C4-2B (cell line): ENCODE measurements around the gene MAN1A1.

Experiments
- H3K27ac ChIP-seq: fragments of 450-650 bp; 2 replicates; pipeline ENCODE4 v1.5.1; 2017
- ZFX ChIP-seq: fragments of 450-650 bp; IDR thresholded peaks from 2 replicates; pipeline ENCODE4 v1.6.1; 2017
- TF ChIP-seq, protein P1 (sequence below): fragments of 450-650 bp; conservative IDR thresholded peaks from 2 replicates; pipeline ENCODE4 v1.5.1; 2017; ENCODE audit warnings: mild to moderate bottlenecking

MAN1A1 gene

DNA sequence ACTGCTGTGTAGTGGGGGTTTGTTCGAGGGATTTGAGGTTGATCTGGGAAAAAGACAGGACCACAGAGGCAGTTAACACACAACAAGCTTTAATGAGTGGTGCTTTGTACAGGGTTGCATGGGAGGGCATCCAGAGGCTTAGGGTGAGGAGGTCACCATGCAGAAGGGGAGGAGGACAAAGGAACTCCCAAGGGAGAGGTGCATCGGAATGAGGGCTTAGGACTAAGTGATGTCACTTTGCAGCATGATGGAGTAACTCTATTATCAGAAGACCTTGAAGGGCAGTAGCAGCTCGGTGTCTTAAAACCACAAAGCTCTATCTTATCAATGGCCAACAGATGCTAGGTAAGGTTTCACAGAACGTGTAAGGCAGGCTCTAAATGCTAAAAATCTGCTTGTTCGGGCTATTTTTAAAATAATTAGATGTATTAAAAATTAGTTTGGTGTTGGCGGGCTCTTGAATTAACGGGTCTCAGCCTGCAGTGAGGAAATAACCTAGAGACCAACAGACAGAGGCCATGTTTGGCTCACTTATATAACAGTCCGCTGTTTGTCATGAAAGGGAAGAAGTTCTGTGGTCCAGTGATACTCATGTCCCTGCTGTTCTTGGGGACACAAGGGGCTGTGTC lies 37.9 kb downstream of the MAN1A1 start:
- TF ChIP-seq, protein P1, sequence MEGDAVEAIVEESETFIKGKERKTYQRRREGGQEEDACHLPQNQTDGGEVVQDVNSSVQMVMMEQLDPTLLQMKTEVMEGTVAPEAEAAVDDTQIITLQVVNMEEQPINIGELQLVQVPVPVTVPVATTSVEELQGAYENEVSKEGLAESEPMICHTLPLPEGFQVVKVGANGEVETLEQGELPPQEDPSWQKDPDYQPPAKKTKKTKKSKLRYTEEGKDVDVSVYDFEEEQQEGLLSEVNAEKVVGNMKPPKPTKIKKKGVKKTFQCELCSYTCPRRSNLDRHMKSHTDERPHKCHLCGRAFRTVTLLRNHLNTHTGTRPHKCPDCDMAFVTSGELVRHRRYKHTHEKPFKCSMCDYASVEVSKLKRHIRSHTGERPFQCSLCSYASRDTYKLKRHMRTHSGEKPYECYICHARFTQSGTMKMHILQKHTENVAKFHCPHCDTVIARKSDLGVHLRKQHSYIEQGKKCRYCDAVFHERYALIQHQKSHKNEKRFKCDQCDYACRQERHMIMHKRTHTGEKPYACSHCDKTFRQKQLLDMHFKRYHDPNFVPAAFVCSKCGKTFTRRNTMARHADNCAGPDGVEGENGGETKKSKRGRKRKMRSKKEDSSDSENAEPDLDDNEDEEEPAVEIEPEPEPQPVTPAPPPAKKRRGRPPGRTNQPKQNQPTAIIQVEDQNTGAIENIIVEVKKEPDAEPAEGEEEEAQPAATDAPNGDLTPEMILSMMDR: no peak
- TF ChIP-seq ZFX: no peak
- no peak overlapping the region for H3K27ac ChIP-seq

DNA sequence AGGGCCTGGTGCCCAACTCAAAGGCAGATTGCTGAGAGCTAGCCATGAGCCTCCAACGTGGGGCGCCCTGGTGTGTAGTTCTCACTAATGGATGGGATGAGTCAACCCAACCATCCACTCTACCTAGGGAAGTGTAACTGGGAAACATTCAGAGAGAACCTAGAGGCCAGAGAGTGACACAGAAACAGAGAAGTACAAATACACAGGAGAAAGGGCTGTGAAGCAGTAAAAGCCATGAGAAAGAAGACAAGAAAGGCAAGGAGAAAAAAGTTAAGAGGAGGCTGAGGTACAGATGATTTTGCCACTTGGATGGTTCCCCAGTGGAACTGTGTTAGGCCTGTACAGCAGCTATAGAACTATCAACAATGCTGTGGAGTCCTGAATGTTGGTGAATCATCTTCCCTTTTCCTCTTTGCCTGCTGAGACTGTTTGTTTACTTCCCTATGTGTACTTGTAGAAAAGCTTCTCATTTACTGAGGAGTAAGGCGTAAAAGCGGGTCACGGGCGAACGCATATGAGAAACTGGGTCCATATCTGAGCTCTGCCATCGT lies 39.0 kb downstream of the MAN1A1 start:
- TF ChIP-seq ZFX: no peak
- TF ChIP-seq, protein P1: no peak
- no peak overlapping the region for H3K27ac ChIP-seq

DNA sequence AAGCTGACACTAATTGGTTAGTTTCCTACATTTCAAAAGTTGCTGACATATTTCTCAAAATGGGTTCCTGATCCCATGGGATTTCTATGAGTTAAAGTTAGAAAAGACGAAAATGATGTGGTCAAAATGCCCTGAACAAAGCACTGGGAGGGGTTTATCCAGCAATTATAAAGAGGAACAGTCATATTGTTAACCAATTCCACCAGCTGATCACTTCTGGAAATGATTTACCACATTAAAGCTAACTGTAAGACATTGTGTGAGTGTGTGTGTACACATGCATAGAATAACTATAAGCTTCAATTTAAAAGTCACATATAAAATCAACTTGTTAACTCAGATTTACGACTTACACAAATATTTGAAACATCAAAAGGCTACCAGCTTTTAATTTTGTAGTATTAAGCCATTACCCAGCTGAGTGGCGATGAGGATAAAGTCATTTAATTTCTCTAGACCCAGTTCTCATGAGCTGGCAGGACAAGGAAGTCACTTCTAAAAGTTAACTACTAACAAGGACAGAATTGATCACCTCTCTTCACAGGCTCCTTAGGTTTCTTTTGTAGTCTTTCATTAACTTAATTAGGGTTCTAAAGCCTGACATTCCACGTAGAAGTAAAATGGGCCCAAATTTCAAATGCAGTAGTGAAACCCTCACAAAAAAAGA lies 40.4 kb downstream of the MAN1A1 start:
- H3K27ac ChIP-seq: no peak overlapping the region
- no peak for TF ChIP-seq ZFX
- TF ChIP-seq, protein P1: no peak

DNA sequence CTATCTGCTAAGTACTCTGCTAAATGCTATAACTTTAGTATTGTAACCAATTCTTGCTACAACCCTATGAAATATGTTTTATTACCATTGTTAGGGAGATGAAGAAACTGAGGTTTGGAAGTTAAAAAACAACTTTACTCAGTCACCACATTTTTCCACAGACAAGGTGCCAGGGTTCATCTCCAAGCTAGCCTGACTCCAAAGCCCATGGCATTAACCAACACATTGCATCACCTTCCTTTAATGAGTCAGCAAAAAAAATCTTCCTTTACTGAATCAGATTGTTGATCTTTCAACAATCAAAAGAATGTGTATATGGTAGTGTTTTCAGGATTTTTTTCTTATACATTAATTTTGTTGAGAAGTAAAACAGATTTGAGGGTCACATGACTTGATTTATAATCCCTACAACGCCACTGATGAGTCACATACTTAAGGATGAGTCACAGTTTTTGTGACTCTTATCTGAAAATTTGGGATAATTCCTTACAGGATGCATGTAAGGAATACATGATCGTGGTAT lies 41.5 kb downstream of the MAN1A1 start:
- no peak overlapping the region for H3K27ac ChIP-seq

DNA sequence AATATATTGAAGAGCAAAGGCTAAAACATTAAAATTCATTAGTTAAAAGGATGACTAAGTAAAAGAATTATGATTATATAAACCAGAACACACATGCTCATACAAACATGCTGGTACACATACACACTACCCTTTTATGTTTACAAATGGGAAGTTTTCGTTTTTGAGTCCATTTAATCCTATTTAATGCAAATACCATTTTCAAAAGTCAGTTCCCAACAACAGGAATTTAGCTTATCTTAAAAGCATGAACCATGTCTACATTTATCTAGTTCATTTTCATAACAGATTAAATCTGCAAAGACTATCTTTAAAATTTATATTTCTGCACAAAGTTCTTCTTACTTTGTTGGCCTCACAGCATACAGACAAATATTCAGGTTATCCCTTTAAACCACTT lies 42.5 kb downstream of the MAN1A1 start:
- TF ChIP-seq ZFX: no peak
- TF ChIP-seq, protein P1: no peak
- H3K27ac ChIP-seq: no peak overlapping the region

More for the DNA sequence above, 41.5 kb downstream of the MAN1A1 start:
- TF ChIP-seq ZFX: no peak
- TF ChIP-seq, protein P1: no peak

DNA sequence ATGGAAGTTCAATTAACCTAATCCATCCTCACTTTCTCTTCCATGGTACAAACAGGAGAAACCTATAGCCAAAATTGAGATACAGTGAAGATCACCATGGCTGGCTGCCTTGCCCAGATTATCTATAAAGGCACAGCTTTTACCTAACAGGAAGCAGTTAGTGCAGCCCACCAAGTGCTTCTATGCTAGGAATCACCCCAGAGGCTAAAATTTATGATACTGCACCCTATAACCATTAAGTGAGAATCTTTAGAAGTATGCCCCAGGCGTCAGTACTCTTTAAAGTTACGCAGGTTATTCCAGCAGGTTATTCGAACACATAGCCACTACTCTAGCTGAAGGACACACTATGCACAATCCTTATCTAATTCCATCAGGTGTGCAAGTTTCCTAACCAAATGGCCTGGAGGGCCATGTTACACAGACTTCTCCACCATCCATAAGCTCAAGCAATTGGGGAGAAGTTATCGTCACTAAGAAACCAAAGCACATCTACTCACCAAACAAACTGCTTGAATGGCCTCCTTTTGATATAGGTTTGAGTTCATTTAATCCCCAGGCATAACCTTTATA lies 43.1 kb downstream of the MAN1A1 start:
- TF ChIP-seq, protein P1: no peak
- no peak for TF ChIP-seq ZFX

More for the DNA sequence above, 43.1 kb downstream of the MAN1A1 start:
- H3K27ac ChIP-seq: no peak overlapping the region
